Activated CD4-positive, alpha-beta T cell treated with anti-CD3 and anti-CD28 coated beads for 36 hours (primary cell): ENCODE data around the gene SIK2. TPM values are rescaled to one million over a fixed set of nuclear protein-coding genes. Genes with fewer than 3 reads are reported as not detected.

Experiments
- ATAC-seq: fragments of 200-7000 bp; cut with Tn5 transposase; one replicate; pipeline ENCODE4 v1.10.0; 2021; ENCODE audit warnings: mild to moderate bottlenecking, moderate library complexity
- CTCF ChIA-PET: fragments of 350-600 bp; sonication (Branson Sonifier 250); formaldehyde crosslinking; loops from one replicate; lab custom pipeline; 2021; ENCODE audit warnings: antibody characterized with exemption; lab: Charles Lee
- POLR2A ChIA-PET: fragments of 350-600 bp; sonication (Branson Sonifier 250); formaldehyde crosslinking; loops from one replicate; lab custom pipeline; 2021; ENCODE audit warnings: antibody characterized with exemption, inconsistent platforms; lab: Charles Lee
- DNase-seq: peaks from one replicate; pipeline ENCODE4 v3.0.0-alpha.2; 2020
- H3K27ac Mint-ChIP-seq: one replicate; pipeline ENCODE4 v1.8.0; 2021; ENCODE audit warnings: mixed read lengths
- H3K27me3 Mint-ChIP-seq: one replicate; pipeline ENCODE4 v1.8.0; 2021; ENCODE audit warnings: mixed read lengths
- H3K36me3 Mint-ChIP-seq: one replicate; pipeline ENCODE4 v1.8.0; 2021; ENCODE audit warnings: low read depth, mixed read lengths
- H3K4me1 Mint-ChIP-seq: one replicate; pipeline ENCODE4 v1.8.0; 2021; ENCODE audit warnings: mixed read lengths
- H3K4me3 Mint-ChIP-seq: one replicate; pipeline ENCODE4 v1.8.0; 2021; ENCODE audit warnings: mild to moderate bottlenecking, moderate library complexity, mixed read lengths
- H3K9me3 Mint-ChIP-seq: one replicate; pipeline ENCODE4 v1.8.0; 2021; ENCODE audit warnings: low read depth, mixed read lengths
- intact Hi-C, 2 experiments: fragments of 100-400 bp; cut with DNase I in 1 of 2; cut with micrococcal nuclease in 1 of 2; formaldehyde crosslinking; loops; one replicate each; pipeline versions ENCODE4 v1.14.2 to v1.15.1; 2022 to 2024; cut with DNase I, micrococcal nuclease
- total RNA-seq, 2 experiments: library from RNA; stranded (reverse); gene quantifications; one replicate each; pipeline ENCODE4 v1.2.3, GENCODE V29; 2021

Gene SIK2
- total RNA-seq, 2 experiments from 2014 or later, result 6.0 to 10.9 TPM

GRCh38 chr11:111623527-111624030, 21.3 kb downstream of the SIK2 start:
- CTCF ChIA-PET, result no interaction called here
- POLR2A ChIA-PET, result no interaction called here
- H3K4me3 Mint-ChIP-seq, result no peak overlapping the region
- ATAC-seq (no peak), DNase-seq (no peak)
- intact Hi-C loops, result no loop called here
- no peaks in the 10 kb centered on the region for H3K27me3 Mint-ChIP-seq
- H3K36me3 Mint-ChIP-seq, result peaks cover 22% of the 10 kb centered on the region
- H3K9me3 Mint-ChIP-seq, result peaks cover 6% of the 10 kb centered on the region
- H3K27ac Mint-ChIP-seq, result no peak overlapping the region
- no peaks in the 10 kb centered on the region for H3K4me1 Mint-ChIP-seq

GRCh38 chr11:111624608-111625007, 22.4 kb downstream of the SIK2 start:
- H3K27ac Mint-ChIP-seq, result no peak overlapping the region
- no peak for ATAC-seq
- peaks cover 25% of the 10 kb centered on the region for H3K36me3 Mint-ChIP-seq
- H3K4me1 Mint-ChIP-seq, result peaks cover 6% of the 10 kb centered on the region
- no peak for DNase-seq
- no peak overlapping the region for H3K4me3 Mint-ChIP-seq
- intact Hi-C loops, result no loop called here
- H3K9me3 Mint-ChIP-seq, result peaks cover 6% of the 10 kb centered on the region
- CTCF ChIA-PET, result no interaction called here
- H3K27me3 Mint-ChIP-seq, result no peaks in the 10 kb centered on the region
- POLR2A ChIA-PET, result no interaction called here

- Mint-ChIP-seq H3K36me3 (peaks cover 18% of the 10 kb centered on the region), H3K27ac (no peak overlapping the region), H3K9me3 (peaks cover 3% of the 10 kb centered on the region), H3K27me3 (no peaks in the 10 kb centered on the region), H3K4me3 (no peak overlapping the region), H3K4me1 (peaks cover 6% of the 10 kb centered on the region)
- ChIA-PET POLR2A (no interaction called here), CTCF (no interaction called here)
- intact Hi-C loops, result no loop called here
- DNase-seq (no peak), ATAC-seq (no peak)
Observed at GRCh38 chr11:111627591-111627990, 25.3 kb downstream of the SIK2 start.

- intact Hi-C loops, result no loop called here
- H3K4me3 Mint-ChIP-seq, result no peak overlapping the region
- H3K27me3 Mint-ChIP-seq, result no peaks in the 10 kb centered on the region
- CTCF ChIA-PET, result no interaction called here
- peaks cover 5% of the 10 kb centered on the region for H3K36me3 Mint-ChIP-seq
- POLR2A ChIA-PET, result no interaction called here
- H3K27ac Mint-ChIP-seq, result no peak overlapping the region
- peaks cover 19% of the 10 kb centered on the region for H3K4me1 Mint-ChIP-seq
- ATAC-seq (no peak), DNase-seq (no peak)
- H3K9me3 Mint-ChIP-seq, result no peaks in the 10 kb centered on the region
Observed at GRCh38 chr11:111629499-111629898, 27.2 kb downstream of the SIK2 start.

- no peak for ATAC-seq
- ChIA-PET CTCF (interaction anchor here (1.3 kb wide), 1 partner anchor 13 kb away, joined by 6 read pairs; no protein-coding TSS in a partner anchor), POLR2A (no interaction called here)
- peaks cover 5% of the 10 kb centered on the region for H3K36me3 Mint-ChIP-seq
- no peak overlapping the region for H3K27ac Mint-ChIP-seq
- DNase-seq, result no peak
- H3K4me1 Mint-ChIP-seq, result peaks cover 33% of the 10 kb centered on the region
- H3K4me3 Mint-ChIP-seq, result no peak overlapping the region
- no peaks in the 10 kb centered on the region for H3K27me3 Mint-ChIP-seq
- intact Hi-C loops, result no loop called here
- H3K9me3 Mint-ChIP-seq, result no peaks in the 10 kb centered on the region
Observed at GRCh38 chr11:111631024-111631665, 28.9 kb downstream of the SIK2 start.

- POLR2A ChIA-PET, result no interaction called here
- Mint-ChIP-seq H3K27me3 (no peaks in the 10 kb centered on the region), H3K4me1 (peaks cover 36% of the 10 kb centered on the region), H3K9me3 (no peaks in the 10 kb centered on the region), H3K27ac (no peak overlapping the region), H3K4me3 (no peak overlapping the region), H3K36me3 (peaks cover 7% of the 10 kb centered on the region)
- intact Hi-C loops, result no loop called here
- CTCF ChIA-PET, result no interaction called here
- ATAC-seq, result peak; percentile 44
- no peak for DNase-seq
Observed at GRCh38 chr11:111631666-111632039, 29.4 kb downstream of the SIK2 start.

- Mint-ChIP-seq H3K36me3 (peaks cover 8% of the 10 kb centered on the region), H3K27ac (no peak overlapping the region), H3K4me1 (peaks cover 36% of the 10 kb centered on the region), H3K27me3 (no peaks in the 10 kb centered on the region), H3K9me3 (no peaks in the 10 kb centered on the region), H3K4me3 (no peak overlapping the region)
- intact Hi-C loops, result no loop called here
- ChIA-PET CTCF (interaction anchor here (0.7 kb wide), 1 partner anchor 28 kb away, joined by 3 read pairs; no protein-coding TSS in a partner anchor), POLR2A (no interaction called here)
- ATAC-seq, result no peak
- DNase-seq, result no peak
Observed at GRCh38 chr11:111632516-111633220, 30.4 kb downstream of the SIK2 start.

- CTCF ChIA-PET, result no interaction called here
- no peak overlapping the region for H3K4me3 Mint-ChIP-seq
- H3K36me3 Mint-ChIP-seq, result peaks cover 10% of the 10 kb centered on the region
- POLR2A ChIA-PET, result no interaction called here
- ATAC-seq, result no peak
- intact Hi-C loops, result no loop called here
- H3K27ac Mint-ChIP-seq, result no peak overlapping the region
- DNase-seq, result no peak
- H3K9me3 Mint-ChIP-seq, result no peaks in the 10 kb centered on the region
- peaks cover 42% of the 10 kb centered on the region for H3K4me1 Mint-ChIP-seq
- H3K27me3 Mint-ChIP-seq, result no peaks in the 10 kb centered on the region
Observed at GRCh38 chr11:111633248-111633647, 31.0 kb downstream of the SIK2 start.

- Mint-ChIP-seq H3K4me1 (peaks cover 42% of the 10 kb centered on the region), H3K27ac (no peak overlapping the region), H3K9me3 (no peaks in the 10 kb centered on the region), H3K36me3 (peaks cover 8% of the 10 kb centered on the region), H3K27me3 (no peaks in the 10 kb centered on the region), H3K4me3 (no peak overlapping the region)
- POLR2A ChIA-PET, result no interaction called here
- ATAC-seq, result peak; percentile 49
- CTCF ChIA-PET, result no interaction called here
- no peak for DNase-seq
- intact Hi-C loops, result no loop called here
Observed at GRCh38 chr11:111633756-111634362, 31.6 kb downstream of the SIK2 start.

GRCh38 chr11:111634981-111635705, 32.9 kb downstream of the SIK2 start:
- no peak overlapping the region for H3K4me3 Mint-ChIP-seq
- no peaks in the 10 kb centered on the region for H3K9me3 Mint-ChIP-seq
- ChIA-PET CTCF (interaction anchor here (0.7 kb wide), 1 partner anchor 52 kb away, joined by 3 read pairs; no protein-coding TSS in a partner anchor), POLR2A (no interaction called here)
- peaks cover 5% of the 10 kb centered on the region for H3K36me3 Mint-ChIP-seq
- ATAC-seq, result no peak
- intact Hi-C loops, result no loop called here
- DNase-seq, result no peak
- no peak overlapping the region for H3K27ac Mint-ChIP-seq
- no peaks in the 10 kb centered on the region for H3K27me3 Mint-ChIP-seq
- peaks cover 38% of the 10 kb centered on the region for H3K4me1 Mint-ChIP-seq

GRCh38 chr11:111635706-111636045, 33.4 kb downstream of the SIK2 start:
- H3K4me3 Mint-ChIP-seq, result no peak overlapping the region
- H3K36me3 Mint-ChIP-seq, result peaks cover 5% of the 10 kb centered on the region
- H3K9me3 Mint-ChIP-seq, result no peaks in the 10 kb centered on the region
- ChIA-PET POLR2A (no interaction called here), CTCF (interaction anchor here (0.7 kb wide), 1 partner anchor 52 kb away, joined by 3 read pairs; no protein-coding TSS in a partner anchor)
- intact Hi-C loops, result no loop called here
- H3K27ac Mint-ChIP-seq, result no peak overlapping the region
- H3K4me1 Mint-ChIP-seq, result peaks cover 38% of the 10 kb centered on the region
- ATAC-seq (no peak), DNase-seq (no peak)
- H3K27me3 Mint-ChIP-seq, result no peaks in the 10 kb centered on the region
